Left lobe of liver (tissue), 2 donors: Measurements from ENCODE around the gene TUBB3. TPM values are rescaled to one million over a fixed set of nuclear protein-coding genes. Genes with fewer than 3 reads are reported as not detected.
"Not testable (repeated sequence)": the region's sequence is repeated elsewhere in the genome, so short reads cannot be mapped to it uniquely, and the experiment has no call there.

Experiments
- ATAC-seq: fragments of 200-7000 bp; cut with Tn5 transposase; one replicate; pipeline ENCODE4 v1.9.1; 2020; ENCODE audit warnings: mild to moderate bottlenecking, moderate library complexity
- DNase-seq: peaks from one replicate; pipeline ENCODE4 v3.0.0-alpha.2; 2020; ENCODE audit warnings: low spot score
- total RNA-seq: library from RNA; stranded (reverse); gene quantifications from one replicate; pipeline ENCODE4 v1.2.1, GENCODE V29; 2021
- donor health status: DM: no; HTN: no; CAD: no; lungs with moderate emphysema.
- donor health status: DM: no; HTN: yes; CAD: no.

TUBB3 gene
- total RNA-seq, 1 donor from 2014 or later, result 0.40 TPM

DNA sequence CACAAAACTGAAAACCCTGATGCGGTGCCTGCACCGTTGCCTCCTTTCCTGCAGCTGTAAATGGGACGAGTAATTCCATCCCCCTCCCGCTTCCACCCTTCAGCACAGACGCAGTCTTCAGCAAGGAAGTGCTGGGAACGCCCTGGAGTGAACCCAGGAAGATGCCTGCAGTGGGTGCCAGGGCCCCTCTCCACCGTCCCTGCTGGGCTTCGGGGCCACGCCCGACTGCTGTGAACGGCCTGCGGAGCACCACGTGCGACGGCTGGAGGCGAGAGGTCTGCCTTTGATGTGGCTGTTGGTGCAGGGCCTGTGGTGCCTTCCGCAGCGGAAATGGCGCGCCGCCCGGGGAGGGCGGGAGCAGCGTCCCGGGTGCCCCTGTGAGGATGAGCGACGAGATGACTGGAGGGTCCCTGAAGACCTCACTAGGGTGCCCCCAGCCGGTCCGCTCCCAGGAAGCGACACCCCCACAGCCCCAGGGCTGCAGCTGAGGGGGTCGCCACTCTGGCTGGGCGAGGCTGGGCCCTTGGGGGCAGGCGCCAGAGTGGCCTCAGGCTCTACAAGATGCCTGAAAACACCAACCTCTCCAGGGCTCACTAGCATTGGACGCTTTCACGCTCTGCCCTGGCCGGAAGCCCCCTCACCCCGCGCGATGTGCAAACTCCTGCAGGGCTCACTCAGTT is 5.2 kb upstream of the TUBB3 start:
- DNase-seq (no peak), ATAC-seq (peak; percentile 47)

DNA sequence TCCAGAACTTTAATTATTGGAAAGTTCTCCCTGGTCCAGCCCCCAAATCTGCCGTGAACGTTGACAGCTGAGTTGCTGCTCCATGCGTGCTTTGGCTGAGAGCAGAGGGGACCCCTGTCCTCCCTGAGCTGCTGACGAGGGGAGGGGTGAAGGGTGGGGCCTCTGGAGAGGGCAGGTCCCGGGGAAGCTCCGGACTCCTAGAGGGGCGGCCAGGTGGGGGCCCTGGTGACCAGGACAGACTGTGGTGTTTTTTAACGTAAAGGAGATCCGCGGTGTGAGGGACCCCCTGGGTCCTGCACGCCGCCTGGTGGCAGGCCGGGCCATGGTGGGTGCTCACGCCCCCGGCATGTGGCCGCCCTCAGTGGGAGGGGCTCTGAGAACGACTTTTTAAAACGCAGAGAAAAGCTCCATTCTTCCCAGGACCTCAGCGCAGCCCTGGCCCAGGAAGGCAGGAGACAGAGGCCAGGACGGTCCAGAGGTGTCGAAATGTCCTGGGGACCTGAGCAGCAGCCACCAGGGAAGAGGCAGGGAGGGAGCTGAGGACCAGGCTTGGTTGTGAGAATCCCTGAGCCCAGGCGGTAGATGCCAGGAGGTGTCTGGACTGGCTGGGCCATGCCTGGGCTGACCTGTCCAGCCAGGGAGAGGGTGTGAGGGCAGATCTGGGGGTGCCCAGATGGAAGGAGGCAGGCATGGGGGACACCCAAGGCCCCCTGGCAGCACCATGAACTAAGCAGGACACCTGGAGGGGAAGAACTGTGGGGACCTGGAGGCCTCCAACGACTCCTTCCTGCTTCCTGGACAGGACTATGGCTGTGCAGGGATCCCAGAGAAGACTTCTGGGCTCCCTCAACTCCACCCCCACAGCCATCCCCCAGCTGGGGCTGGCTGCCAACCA is 4.4 kb upstream of the TUBB3 start, which contains the start of gene MC1R:
Gene MC1R (plus strand): TSS at position 410 of the 895 bp plus-strand sequence. CDS start 397 bp downstream, at position 807.
- DNase-seq (no peak), ATAC-seq (no peak)

DNA sequence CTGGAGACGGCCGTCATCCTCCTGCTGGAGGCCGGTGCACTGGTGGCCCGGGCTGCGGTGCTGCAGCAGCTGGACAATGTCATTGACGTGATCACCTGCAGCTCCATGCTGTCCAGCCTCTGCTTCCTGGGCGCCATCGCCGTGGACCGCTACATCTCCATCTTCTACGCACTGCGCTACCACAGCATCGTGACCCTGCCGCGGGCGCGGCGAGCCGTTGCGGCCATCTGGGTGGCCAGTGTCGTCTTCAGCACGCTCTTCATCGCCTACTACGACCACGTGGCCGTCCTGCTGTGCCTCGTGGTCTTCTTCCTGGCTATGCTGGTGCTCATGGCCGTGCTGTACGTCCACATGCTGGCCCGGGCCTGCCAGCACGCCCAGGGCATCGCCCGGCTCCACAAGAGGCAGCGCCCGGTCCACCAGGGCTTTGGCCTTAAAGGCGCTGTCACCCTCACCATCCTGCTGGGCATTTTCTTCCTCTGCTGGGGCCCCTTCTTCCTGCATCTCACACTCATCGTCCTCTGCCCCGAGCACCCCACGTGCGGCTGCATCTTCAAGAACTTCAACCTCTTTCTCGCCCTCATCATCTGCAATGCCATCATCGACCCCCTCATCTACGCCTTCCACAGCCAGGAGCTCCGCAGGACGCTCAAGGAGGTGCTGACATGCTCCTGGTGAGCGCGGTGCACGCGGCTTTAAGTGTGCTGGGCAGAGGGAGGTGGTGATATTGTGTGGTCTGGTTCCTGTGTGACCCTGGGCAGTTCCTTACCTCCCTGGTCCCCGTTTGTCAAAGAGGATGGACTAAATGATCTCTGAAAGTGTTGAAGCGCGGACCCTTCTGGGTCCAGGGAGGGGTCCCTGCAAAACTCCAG is 3.4 kb upstream of the TUBB3 start:
- DNase-seq, result no peak
- ATAC-seq, result no peak

DNA sequence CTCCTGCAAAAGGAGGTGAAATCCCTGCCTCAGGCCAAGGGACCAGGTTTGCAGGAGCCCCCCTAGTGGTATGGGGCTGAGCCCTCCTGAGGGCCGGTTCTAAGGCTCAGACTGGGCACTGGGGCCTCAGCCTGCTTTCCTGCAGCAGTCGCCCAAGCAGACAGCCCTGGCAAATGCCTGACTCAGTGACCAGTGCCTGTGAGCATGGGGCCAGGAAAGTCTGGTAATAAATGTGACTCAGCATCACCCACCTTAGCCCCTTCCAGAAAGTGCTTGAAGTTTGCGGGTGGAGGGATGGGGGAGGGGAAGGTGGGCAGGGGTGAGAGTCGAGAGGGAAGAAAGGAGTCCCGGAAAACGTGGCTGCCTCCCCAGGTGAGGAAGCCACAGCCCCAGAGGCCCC is 2.4 kb upstream of the TUBB3 start:
- DNase-seq, result no peak

DNA sequence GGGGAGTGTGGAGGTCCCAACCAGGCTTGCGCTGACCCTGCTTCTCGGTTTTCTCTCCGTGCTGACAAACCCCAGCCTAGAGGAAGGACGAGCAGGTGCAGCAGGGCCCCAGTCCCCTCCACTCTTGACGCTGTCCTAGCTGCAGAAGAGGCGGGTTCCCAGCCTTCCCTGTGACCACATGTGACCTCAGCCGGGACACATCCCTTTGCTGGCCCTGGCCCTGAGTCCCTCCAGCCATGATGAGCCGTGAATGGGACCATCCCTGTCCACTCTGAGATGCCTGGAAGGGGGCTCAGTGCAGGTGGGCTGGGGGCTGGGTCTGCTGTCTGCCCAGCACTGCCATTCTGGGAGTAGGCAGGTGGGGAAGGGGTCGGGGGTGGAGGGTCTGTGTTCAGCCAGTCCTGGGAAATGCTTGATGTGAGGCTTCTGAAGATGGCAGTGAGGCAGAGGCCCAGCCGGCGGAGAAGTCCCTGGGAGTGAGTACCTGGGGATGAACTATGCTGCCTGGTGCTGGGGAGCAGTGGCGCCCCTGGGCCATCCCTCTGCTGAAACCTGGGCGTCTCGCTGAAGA is 1.9 kb upstream of the TUBB3 start:
- DNase-seq, result no peak
- ATAC-seq, result no peak

More for the DNA sequence above, 2.4 kb upstream of the TUBB3 start:
- no peak for ATAC-seq

DNA sequence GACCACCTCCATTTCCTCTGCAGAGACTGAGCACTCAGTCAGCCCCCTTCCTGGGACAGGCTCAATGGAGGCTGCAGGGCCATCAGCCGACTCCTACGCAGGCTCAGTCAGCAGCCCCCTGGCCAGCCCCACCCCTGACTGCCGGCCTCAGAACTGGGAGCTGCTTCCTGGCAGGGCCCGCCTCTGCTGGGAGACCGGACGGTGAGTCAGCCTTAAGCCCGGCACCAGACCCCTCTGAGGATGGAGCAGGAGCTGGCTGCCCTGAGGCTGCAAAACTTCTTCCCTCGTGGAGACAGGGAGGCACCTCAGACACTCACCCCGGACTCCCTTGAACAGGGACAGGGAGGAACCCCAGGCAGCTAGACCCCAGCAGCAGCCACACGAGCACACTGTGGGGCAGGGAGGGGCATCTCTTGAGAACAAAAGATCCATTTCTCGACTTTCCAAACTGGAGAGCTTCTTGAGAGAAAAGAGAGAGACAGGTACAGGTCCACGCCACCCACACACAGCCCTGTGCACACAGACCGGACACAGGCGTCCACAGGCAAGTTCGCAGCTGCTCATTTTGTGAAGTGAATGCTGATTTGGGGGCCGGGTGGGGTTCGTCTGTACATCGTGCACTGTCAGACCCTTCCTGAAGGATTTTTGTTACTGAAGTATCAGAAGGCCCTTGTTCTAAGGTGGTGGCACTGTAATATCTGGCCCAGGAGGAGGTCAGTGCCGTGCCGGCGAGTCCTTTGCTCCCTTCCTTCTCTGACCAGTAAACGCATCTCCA is 1.3 kb upstream of the TUBB3 start:
- DNase-seq (no peak), ATAC-seq (no peak)

DNA sequence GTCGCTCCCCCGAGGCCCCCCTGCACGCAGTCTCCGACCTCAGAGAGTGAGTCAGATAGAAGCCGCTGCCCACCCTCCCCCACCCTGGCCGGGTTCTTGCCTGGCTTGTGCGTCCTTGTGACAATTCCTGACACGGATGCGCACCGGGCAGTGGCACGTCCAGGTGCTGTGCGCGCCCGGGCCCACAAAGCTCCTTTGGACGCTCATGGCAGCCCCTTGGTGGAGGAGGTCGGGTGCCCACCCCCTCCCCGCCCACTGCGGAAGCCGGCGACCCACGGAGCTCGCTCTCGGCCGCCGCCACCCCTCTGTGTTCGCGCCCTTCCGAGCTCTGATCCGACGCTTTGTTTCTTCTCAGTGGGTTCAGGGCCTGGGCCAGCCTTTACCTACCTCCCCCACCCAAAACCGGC is 662 bp upstream of the TUBB3 start:
- ATAC-seq, result no peak

DNA sequence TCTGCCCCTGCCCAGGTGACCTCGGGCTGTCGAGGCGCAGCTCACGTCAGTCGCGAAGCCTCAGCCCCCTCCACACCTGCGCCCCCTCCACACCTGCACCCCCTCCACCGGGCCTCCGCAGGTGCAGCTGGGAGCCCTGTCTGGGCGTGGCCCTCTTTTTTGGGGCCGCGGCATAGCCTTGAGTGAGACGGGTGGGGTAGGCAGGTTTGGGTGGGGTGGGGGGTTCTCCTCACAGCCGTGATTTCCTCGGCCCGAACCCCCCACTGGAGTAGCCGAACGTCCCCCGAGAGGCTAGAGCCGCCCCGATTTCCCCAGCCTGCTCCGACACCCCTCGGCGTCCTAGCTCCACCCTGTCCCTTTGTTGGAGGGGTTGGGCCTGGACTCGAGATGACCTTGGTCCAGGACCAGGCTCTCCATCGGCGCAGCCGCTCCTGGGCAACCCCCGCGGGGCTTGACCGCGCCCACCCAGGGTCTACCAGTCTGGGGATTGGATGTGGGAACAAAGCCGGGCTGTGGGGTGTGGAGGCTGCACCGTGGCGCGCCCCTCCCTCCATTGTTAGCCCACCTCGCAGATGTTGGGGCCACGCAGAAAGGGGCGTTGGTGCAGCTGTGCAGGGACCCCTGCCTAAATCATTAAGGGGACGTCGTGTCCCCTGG is 626 bp downstream of the TUBB3 start:
- DNase-seq, result no peak

More for the DNA sequence above, 662 bp upstream of the TUBB3 start:
- DNase-seq, result no peak

DNA sequence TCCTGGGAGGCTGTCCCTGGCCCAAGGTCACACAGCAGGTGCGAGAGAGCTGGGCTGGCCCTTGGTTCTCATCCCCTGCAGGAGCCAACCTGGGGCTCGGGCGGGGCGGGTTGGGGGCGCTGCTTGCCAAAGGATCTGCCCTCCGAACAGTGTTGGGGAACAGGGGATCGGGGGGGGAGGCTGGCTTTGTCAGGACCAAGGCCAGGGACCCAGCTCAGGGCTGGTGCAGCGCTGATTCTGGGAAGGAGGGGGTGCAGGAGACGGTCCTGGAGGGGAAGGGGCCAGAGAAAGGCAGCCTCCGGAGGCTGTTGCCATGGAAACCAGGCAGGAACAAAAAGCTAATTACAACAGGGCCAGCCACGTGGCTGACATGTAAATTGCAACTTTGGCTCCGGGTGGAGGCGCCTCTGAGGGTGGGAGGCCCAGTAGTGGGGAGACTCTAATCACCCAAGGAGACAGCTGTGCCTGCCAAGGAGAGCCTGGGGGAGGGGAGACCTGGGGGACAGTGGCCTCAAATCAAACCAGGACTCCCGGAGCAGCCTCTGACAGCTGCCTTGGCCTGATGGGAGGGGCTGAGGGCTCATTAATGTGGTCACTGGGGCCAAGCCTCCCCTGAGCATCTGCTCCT is 1.3 kb downstream of the TUBB3 start:
- no peak for DNase-seq

More for the DNA sequence above, 626 bp downstream of the TUBB3 start:
- no peak for ATAC-seq

DNA sequence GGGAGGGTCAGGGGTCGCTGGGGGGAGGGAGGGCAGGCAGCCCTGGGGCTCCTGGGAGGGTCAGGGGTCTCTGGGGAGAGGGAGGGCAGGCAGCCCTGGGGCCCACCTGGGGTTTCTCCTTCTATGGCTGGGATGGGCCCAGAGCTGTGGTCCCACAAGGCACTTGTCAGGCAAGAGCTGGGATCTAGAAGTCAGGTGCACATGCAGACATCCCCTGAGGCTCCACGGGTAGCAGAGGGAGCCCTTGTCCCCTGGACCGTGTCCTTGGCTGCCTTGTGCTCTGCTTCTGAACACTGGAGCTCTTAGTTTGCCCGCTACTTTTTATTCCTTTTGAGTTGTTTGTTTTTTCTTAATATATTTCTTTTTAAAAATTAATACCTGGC is 1.8 kb downstream of the TUBB3 start:
- ATAC-seq (no peak), DNase-seq (no peak)

More for the DNA sequence above, 1.3 kb downstream of the TUBB3 start:
- no peak for ATAC-seq

DNA sequence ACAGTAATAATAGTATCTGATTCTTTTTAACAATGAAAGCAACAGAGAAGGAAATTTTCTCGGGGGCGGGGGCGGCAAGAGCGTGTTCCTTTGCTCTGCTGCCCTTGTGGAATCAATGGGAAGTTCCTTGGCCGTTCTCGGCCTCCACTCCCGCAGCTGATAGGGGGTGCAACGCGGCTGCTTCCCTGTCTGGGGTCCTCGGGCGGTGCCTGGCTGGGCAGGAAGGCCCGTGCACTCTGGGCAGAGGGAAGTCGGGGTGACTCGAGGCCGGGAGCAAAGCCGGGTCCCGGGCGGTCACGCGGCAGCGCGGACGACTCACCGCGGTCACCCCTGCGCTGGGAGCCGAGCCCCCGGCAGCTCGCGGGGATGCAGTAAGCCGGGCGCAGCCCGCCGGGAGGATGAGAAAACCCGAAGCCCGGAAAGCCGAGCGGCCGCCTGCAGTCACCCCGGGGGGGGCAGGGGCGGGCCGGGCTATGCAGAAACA is 2.5 kb downstream of the TUBB3 start:
- ATAC-seq (no peak), DNase-seq (no peak)

DNA sequence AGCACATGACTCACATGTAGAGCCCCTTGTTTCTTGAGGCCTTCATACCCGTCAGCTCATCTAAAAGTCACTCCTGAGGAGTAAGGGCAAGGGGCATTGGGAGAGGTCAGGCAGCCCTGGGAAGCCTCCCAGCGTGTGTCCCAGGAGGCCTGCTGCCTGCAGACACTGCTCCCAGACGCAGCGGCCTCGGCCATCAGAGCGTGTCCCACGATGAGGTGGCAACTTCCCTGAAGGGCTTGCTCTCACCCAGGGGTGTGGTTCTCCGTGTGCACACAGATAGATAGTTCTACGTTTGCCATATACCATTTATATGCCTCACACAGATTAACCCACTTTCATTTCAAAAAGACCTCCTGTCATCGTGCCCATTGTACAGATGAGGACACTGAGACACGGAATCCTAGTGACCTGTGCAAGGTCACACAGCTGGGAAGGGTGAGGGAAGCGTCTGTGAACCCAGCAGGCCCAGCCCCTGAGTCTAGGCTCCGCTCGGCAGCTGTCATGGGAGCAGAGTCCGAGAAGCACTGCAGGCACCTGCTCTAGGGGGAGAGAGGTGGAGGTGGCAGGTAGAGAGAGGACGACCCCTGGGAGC is 8.3 kb downstream of the TUBB3 start:
- ATAC-seq (no peak), DNase-seq (no peak)

DNA sequence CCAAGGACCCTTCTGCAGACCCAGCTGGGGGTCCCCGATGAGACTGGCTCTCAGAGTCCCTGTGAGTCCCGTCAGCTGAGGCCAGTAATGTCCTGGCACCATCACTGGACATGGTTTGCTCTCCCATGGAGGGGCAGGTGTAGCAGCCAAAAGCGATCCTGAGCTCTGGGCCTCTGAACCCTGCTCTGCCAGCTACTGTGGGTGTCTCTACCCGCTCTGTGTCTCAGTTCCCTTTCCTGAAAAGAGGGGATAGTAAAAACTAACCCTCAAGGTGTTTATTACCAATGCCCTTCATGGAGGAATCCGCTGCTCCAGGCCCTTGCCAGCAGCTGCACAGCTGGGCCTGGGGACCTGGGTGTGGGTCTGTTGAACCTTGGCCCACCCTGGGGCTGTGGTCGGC is 8.8 kb downstream of the TUBB3 start:
- ATAC-seq (no peak), DNase-seq (no peak)

DNA sequence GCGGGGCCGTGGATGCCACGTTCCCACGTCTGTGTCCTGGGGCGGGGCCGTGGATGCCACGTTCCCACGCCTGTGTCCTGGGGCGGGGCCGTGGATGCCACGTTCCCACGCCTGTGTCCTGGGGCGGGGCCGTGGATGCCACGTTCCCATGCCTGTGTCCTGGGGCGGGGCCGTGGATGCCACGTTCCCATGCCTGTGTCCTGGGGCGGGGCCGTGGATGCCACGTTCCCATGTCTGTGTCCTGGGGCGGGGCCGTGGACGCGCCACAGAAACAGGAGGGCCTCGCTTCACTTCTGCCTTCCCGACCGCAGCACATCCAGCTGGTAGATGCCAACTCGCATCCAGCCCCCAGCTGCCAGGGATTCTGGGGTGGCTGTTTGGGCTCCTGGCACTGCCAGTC is 10.9 kb downstream of the TUBB3 start:
- not testable (repeated sequence) for ATAC-seq, DNase-seq

DNA sequence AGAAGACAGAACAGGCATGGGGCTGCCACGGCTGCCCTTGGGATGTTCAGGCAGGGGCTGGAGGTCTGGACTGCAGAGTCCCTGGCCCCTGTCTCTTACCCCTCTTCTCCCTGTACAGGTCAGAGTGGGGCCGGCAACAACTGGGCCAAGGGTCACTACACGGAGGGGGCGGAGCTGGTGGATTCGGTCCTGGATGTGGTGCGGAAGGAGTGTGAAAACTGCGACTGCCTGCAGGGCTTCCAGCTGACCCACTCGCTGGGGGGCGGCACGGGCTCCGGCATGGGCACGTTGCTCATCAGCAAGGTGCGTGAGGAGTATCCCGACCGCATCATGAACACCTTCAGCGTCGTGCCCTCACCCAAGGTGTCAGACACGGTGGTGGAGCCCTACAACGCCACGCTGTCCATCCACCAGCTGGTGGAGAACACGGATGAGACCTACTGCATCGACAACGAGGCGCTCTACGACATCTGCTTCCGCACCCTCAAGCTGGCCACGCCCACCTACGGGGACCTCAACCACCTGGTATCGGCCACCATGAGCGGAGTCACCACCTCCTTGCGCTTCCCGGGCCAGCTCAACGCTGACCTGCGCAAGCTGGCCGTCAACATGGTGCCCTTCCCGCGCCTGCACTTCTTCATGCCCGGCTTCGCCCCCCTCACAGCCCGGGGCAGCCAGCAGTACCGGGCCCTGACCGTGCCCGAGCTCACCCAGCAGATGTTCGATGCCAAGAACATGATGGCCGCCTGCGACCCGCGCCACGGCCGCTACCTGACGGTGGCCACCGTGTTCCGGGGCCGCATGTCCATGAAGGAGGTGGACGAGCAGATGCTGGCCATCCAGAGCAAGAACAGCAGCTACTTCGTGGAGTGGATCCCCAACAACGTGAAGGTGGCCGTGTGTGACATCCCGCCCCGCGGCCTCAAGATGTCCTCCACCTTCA is 11.7 kb downstream of the TUBB3 start:
- no peak for DNase-seq
- ATAC-seq, result no peak

DNA sequence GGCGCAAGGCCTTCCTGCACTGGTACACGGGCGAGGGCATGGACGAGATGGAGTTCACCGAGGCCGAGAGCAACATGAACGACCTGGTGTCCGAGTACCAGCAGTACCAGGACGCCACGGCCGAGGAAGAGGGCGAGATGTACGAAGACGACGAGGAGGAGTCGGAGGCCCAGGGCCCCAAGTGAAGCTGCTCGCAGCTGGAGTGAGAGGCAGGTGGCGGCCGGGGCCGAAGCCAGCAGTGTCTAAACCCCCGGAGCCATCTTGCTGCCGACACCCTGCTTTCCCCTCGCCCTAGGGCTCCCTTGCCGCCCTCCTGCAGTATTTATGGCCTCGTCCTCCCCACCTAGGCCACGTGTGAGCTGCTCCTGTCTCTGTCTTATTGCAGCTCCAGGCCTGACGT is 12.5 kb downstream of the TUBB3 start:
- not testable (repeated sequence) for ATAC-seq, DNase-seq

DNA sequence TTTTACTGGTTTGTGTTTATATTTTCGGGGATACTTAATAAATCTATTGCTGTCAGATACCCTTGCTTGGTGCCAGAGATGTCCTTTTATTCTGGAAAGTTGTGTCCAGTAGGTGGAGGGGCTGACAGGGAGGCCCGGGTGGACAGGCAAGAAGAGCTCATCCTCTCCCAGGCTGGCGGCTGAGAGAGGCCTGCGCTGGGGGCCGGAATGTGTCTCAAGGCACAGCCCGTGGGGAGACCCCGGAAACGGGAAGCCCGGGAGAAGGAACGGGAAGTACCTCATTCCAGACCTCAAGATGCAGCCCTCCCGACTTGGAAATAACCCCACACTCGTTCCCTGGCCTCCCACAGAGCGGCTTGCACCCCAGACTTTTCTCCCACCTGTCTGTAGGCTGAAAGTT is 12.9 kb downstream of the TUBB3 start:
- DNase-seq (no peak), ATAC-seq (no peak)
